Mesendoderm (in vitro differentiated cells): ENCODE results near the gene KHNYN.

Experiments used
- DNase-seq: peaks from one replicate; pipeline ENCODE4 v3.0.0; 2013
- H2AK5ac ChIP-seq: 2 replicates; pipeline ENCODE4 v1.6.1; 2013; ENCODE audit warnings: low read length, inconsistent platforms
- H2BK120ac ChIP-seq: 2 replicates; pipeline ENCODE4 v1.6.1; 2013; ENCODE audit warnings: low read depth, mild to moderate bottlenecking, low read length, moderate library complexity, mixed read lengths
- H2BK15ac ChIP-seq: replicated peaks from 2 replicates; pipeline ENCODE4 v1.6.1; 2013; ENCODE audit warnings: low read depth, mild to moderate bottlenecking, moderate library complexity
- H2BK5ac ChIP-seq: 2 replicates; pipeline ENCODE4 v1.6.1; 2013; ENCODE audit warnings: low read length, inconsistent platforms
- H3K18ac ChIP-seq: 2 replicates; pipeline ENCODE4 v1.6.1; 2013; ENCODE audit warnings: mild to moderate bottlenecking, low read length, mixed read lengths
- H3K23ac ChIP-seq: one replicate; pipeline ENCODE4 v1.6.1; 2013; ENCODE audit warnings: low read length
- H3K27ac ChIP-seq: 2 replicates; pipeline ENCODE4 v1.5.1; 2013; ENCODE audit warnings: low read depth, mild to moderate bottlenecking, inconsistent platforms, low read length, moderate library complexity
- H3K27me3 ChIP-seq: 2 replicates; pipeline ENCODE4 v1.6.1; 2013; ENCODE audit warnings: low read length, control low read depth, mild to moderate bottlenecking, inconsistent platforms; ENCODE audit not compliant: insufficient read depth, poor library complexity
- H3K36me3 ChIP-seq: 2 replicates; pipeline ENCODE4 v1.6.1; 2013; ENCODE audit warnings: low read length, inconsistent platforms; ENCODE audit not compliant: control insufficient read depth, insufficient read depth
- H3K4ac ChIP-seq: one replicate; pipeline ENCODE4 v1.6.1; 2013; ENCODE audit warnings: low read depth, mild to moderate bottlenecking, low read length, moderate library complexity
- H3K4me1 ChIP-seq: 2 replicates; pipeline ENCODE4 v1.6.1; 2013; ENCODE audit warnings: low read depth, low read length, inconsistent platforms; ENCODE audit not compliant: control insufficient read depth
- H3K4me2 ChIP-seq: 2 replicates; pipeline ENCODE4 v1.6.1; 2013; ENCODE audit warnings: low read length
- H3K4me3 ChIP-seq: 2 replicates; pipeline ENCODE4 v1.5.1; 2013; ENCODE audit warnings: mild to moderate bottlenecking, low read length
- H3K56ac ChIP-seq: one replicate; pipeline ENCODE4 v1.6.1; 2013; ENCODE audit warnings: low read length
- H3K79me1 ChIP-seq: 2 replicates; pipeline ENCODE4 v1.6.1; 2013; ENCODE audit warnings: low read length, inconsistent platforms
- H3K79me2 ChIP-seq: 2 replicates; pipeline ENCODE4 v1.6.1; 2013; ENCODE audit warnings: mild to moderate bottlenecking, low read length; ENCODE audit not compliant: control insufficient read depth, insufficient read depth
- H3K9ac ChIP-seq: 2 replicates; pipeline ENCODE4 v1.6.1; 2013; ENCODE audit warnings: low read length, inconsistent platforms
- H4K5ac ChIP-seq: one replicate; pipeline ENCODE4 v1.6.1; 2013; ENCODE audit warnings: low read length
- H4K8ac ChIP-seq: one replicate; pipeline ENCODE4 v1.6.1; 2013; ENCODE audit warnings: low read depth, mild to moderate bottlenecking, control low read depth, low read length, moderate library complexity
- WGBS: extraction: QIAGEN DNeasy Blood & Tissue Kit; methylation state at CpG from one replicate; pipeline ENCODE4 v1.1.7; 2013; ENCODE audit warnings: low lambda C conversion rate, missing lambda C conversion rate; ENCODE audit not compliant: insufficient coverage; ENCODE audit errors: extremely low coverage; 5-methylcytosine and 5-hydroxymethylcytosine counted together

Gene KHNYN

DNA sequence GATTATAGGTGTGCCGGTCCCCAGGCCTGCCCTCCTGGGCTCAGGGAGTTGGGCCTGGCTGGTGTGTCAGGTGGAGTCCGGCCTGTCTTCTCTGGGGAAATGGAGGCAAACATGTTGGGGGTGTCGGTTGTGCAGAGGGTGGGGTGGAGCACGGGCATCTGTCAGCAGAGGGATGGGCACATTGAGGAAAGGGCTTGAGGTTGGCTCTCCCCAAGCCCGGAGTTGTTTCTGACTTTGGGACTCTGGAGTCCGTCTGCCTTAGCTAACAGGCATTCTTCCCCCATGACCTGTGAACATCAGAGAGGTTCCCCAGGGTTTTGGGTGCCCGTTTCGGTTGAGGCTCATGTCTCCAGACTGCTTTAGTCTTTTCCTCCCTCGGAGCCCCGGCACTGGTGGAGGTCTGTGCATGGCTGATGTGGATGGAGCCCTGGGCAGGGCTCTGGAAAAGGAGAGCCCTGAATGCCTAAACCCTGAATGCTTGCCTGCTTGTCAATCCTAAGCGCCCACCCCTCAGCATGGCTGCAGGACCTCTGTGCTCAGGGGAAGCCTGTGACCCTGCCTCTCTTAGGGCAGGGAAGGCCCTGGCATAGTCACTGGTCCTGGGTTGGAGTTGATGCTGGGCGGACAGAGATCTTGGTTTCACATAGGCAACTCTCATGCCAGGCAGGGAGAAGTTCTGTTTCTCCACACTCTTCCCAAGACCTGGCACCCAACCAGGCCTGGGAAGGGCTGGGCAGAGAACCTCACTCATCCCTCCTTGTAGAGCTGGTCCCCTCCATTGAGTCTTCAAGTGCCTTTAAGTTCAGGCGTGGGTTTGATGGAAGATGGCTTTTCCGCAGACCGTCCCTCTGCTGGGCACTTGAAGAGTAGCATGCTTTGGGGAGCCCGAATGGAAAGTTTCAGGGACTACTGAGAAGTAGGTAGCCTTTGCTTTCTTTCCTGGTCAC lies 18.0 kb upstream of the KHNYN start:
- Histone ChIP-seq H4K8ac (no peak overlapping the region), H3K4me3 (no peak overlapping the region), H3K36me3 (no peaks in the 10 kb centered on the region), H3K4me2 (no peak overlapping the region), H3K79me2 (no peaks in the 10 kb centered on the region), H2BK120ac (no peak overlapping the region), H3K4me1 (no peaks in the 10 kb centered on the region), H3K79me1 (no peaks in the 10 kb centered on the region), H3K27ac (no peak overlapping the region), H2AK5ac (no peak overlapping the region), H2BK15ac (no peak overlapping the region), H3K27me3 (no peaks in the 10 kb centered on the region), H2BK5ac (no peak overlapping the region), H4K5ac (no peak overlapping the region), H3K4ac (no peak overlapping the region), H3K18ac (no peak overlapping the region), H3K56ac (no peak overlapping the region), H3K23ac (no peak overlapping the region), H3K9ac (no peak overlapping the region)
- DNase-seq: peak; percentile 72
- no CpG with 5 or more reads among the region's 16 CpGs for WGBS

GRCh38 chr14:24414077-24414476 lies 15.7 kb upstream of the KHNYN start:
- H3K4me3 ChIP-seq: no peak overlapping the region
- H2BK5ac ChIP-seq: no peak overlapping the region
- no peak overlapping the region for H3K4ac ChIP-seq
- no peak overlapping the region for H2BK15ac ChIP-seq
- no peak for DNase-seq
- no peaks in the 10 kb centered on the region for H3K79me2 ChIP-seq
- H4K8ac ChIP-seq: no peak overlapping the region
- WGBS: no CpG with 5 or more reads among the region's 1 CpG
- H3K9ac ChIP-seq: no peak overlapping the region
- H2AK5ac ChIP-seq: no peak overlapping the region
- H3K4me1 ChIP-seq: no peaks in the 10 kb centered on the region
- no peak overlapping the region for H2BK120ac ChIP-seq
- H3K79me1 ChIP-seq: no peaks in the 10 kb centered on the region
- H4K5ac ChIP-seq: no peak overlapping the region
- H3K23ac ChIP-seq: no peak overlapping the region
- H3K27me3 ChIP-seq: no peaks in the 10 kb centered on the region
- H3K4me2 ChIP-seq: no peak overlapping the region
- no peaks in the 10 kb centered on the region for H3K36me3 ChIP-seq
- no peak overlapping the region for H3K27ac ChIP-seq
- H3K56ac ChIP-seq: no peak overlapping the region
- H3K18ac ChIP-seq: no peak overlapping the region

DNA sequence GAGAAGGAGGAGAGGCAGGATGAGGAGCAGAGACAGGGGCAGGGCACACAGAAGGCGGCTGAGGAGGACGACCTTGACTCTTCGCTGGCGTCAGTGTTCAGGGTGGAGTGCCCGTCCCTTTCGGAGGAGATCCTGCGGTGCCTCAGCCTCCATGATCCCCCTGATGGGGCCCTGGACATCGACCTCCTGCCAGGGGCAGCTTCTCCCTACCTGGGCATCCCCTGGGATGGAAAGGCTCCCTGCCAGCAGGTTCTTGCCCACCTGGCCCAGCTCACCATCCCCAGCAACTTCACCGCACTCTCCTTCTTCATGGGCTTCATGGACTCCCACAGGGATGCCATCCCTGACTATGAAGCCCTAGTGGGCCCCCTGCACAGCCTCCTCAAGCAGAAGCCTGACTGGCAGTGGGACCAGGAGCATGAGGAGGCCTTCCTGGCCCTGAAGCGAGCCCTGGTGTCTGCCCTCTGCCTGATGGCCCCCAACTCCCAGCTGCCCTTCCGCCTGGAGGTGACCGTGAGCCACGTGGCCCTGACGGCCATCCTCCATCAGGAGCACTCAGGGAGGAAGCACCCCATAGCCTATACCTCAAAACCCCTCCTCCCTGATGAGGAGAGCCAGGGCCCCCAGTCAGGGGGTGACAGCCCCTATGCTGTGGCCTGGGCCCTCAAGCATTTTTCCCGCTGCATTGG lies 14.9 kb upstream of the KHNYN start:
- Histone ChIP-seq H3K27me3 (no peaks in the 10 kb centered on the region), H3K36me3 (no peaks in the 10 kb centered on the region)
- no CpG with 5 or more reads among the region's 15 CpGs for WGBS

GRCh38 chr14:24415421-24416253 lies 14.1 kb upstream of the KHNYN start:
- no peaks in the 10 kb centered on the region for H3K36me3 ChIP-seq
- no peak overlapping the region for H3K4me2 ChIP-seq
- H3K4ac ChIP-seq: no peak overlapping the region
- no peaks in the 10 kb centered on the region for H3K4me1 ChIP-seq
- H2BK5ac ChIP-seq: no peak overlapping the region
- no peak overlapping the region for H2AK5ac ChIP-seq
- no peak overlapping the region for H3K18ac ChIP-seq
- no peak overlapping the region for H2BK120ac ChIP-seq
- H3K79me2 ChIP-seq: no peaks in the 10 kb centered on the region
- H3K23ac ChIP-seq: no peak overlapping the region
- H2BK15ac ChIP-seq: no peak overlapping the region
- H3K79me1 ChIP-seq: no peaks in the 10 kb centered on the region
- H3K4me3 ChIP-seq: no peak overlapping the region
- no peak overlapping the region for H4K5ac ChIP-seq
- no peak overlapping the region for H3K56ac ChIP-seq
- H3K27ac ChIP-seq: no peak overlapping the region
- WGBS: no CpG with 5 or more reads among the region's 25 CpGs
- no peak overlapping the region for H4K8ac ChIP-seq
- H3K27me3 ChIP-seq: no peaks in the 10 kb centered on the region
- H3K9ac ChIP-seq: no peak overlapping the region
- no peak for DNase-seq

More for the DNA sequence above, 14.9 kb upstream of the KHNYN start:
- Histone ChIP-seq H3K23ac (no peak overlapping the region), H3K79me2 (no peaks in the 10 kb centered on the region), H3K4me1 (no peaks in the 10 kb centered on the region), H2BK5ac (no peak overlapping the region), H4K5ac (no peak overlapping the region), H3K9ac (no peak overlapping the region), H3K18ac (no peak overlapping the region), H2BK15ac (no peak overlapping the region), H2BK120ac (no peak overlapping the region), H3K27ac (no peak overlapping the region), H3K4ac (no peak overlapping the region), H3K4me3 (no peak overlapping the region), H3K4me2 (no peak overlapping the region), H3K79me1 (no peaks in the 10 kb centered on the region), H4K8ac (no peak overlapping the region), H3K56ac (no peak overlapping the region), H2AK5ac (no peak overlapping the region)
- DNase-seq: no peak

GRCh38 chr14:24416254-24416931 lies 13.4 kb upstream of the KHNYN start:
- no peak overlapping the region for H4K8ac ChIP-seq
- no peak overlapping the region for H3K4ac ChIP-seq
- no CpG with 5 or more reads among the region's 19 CpGs for WGBS
- no peak overlapping the region for H3K4me3 ChIP-seq
- no peak overlapping the region for H3K27ac ChIP-seq
- no peak overlapping the region for H3K18ac ChIP-seq
- no peaks in the 10 kb centered on the region for H3K79me1 ChIP-seq
- H3K27me3 ChIP-seq: no peaks in the 10 kb centered on the region
- H2AK5ac ChIP-seq: no peak overlapping the region
- H3K79me2 ChIP-seq: no peaks in the 10 kb centered on the region
- DNase-seq: no peak
- H4K5ac ChIP-seq: no peak overlapping the region
- H3K4me2 ChIP-seq: no peak overlapping the region
- H3K56ac ChIP-seq: no peak overlapping the region
- no peak overlapping the region for H2BK120ac ChIP-seq
- no peaks in the 10 kb centered on the region for H3K4me1 ChIP-seq
- no peak overlapping the region for H3K23ac ChIP-seq
- no peak overlapping the region for H2BK15ac ChIP-seq
- H2BK5ac ChIP-seq: no peak overlapping the region
- no peaks in the 10 kb centered on the region for H3K36me3 ChIP-seq
- H3K9ac ChIP-seq: no peak overlapping the region
